NCI-H748 (cell line): ENCODE data around the gene PCNT.
"Not testable (repeated sequence)": the region's sequence is repeated elsewhere in the genome, so short reads cannot be mapped to it uniquely, and the experiment has no call there.

Source experiments
- DNase-seq: peaks from one replicate; lab custom pipeline; 2025; ENCODE audit not compliant: unreplicated experiment; lab: John Stamatoyannopoulos, UW

The PCNT gene

DNA sequence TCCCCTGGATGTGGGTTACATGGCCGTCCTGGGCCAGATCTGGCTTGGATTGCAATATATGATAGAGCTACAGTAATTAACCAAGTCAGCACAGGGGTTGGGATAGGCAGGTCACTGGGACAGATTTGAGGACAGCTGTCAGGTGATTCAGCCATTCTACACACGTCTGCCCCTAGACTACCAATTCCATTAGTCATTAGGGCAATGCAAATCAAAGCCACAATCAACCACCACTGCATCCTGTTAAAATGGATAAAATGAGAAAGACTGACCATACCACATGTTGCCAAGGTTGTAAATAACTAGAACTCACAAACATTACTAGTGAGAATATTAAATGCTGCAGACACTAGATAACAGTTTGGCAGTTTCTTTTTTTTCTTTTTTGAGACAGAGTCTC lies 16.3 kb upstream of the PCNT start:
- no peak for DNase-seq

DNA sequence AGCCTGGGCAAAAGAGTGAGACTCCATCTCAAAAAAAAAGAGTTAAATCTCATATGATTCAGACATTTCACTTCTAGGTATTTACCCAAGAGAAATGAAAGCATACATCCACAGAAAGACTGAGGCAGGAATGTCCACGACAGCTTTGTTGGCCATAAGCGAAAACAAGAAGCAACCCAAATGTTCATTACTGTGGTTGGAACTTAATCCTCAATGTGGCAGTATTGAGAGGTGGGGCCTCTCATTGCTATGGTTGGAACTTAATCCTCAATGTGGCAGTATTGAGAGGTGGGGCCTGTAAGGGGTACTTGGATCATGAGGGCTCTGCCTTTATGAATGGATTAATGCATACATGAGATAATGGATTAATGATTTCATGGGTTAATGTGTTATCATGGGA lies 15.5 kb upstream of the PCNT start:
- no peak for DNase-seq

DNA sequence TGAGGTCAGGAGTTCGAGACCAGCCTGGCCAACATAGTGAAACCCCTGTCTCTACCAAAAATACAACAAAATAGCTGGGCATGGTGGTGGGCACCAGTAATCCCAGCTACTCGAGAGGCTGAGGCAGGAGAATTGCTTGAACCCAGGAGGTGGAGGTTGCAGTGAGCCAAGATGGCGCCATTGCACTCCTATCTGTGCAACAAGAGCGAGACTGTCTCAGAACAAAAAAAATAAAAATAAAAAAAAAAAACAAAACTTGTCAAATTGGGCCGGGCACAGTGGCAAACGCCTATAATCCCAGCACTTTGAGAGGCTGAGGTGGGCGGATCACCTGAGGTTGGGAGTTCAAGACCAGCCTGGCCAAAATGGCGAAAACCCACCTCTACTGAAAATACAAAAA lies 13.7 kb upstream of the PCNT start:
- DNase-seq: not testable (repeated sequence)

DNA sequence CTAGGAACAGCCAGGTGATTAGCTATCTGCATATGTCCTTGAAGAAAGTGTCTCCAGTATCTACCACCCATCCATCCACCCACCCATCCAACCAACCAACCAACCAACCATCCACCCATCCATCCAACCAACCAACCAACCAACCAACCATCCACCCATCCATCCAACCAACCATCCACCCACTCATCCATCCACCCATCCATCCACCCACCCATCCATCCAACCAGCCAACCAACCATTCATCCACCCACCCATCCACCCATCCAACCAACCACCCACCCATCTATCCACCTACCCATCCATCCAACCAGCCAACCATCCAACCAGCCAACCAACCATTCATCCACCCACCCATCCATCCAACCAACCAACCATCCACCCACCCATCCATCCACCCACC lies 12.4 kb upstream of the PCNT start:
- DNase-seq: no peak

GRCh38 chr21:46312949-46313348 lies 11.0 kb upstream of the PCNT start:
- DNase-seq: no peak

GRCh38 chr21:46314441-46315020 lies 9.4 kb upstream of the PCNT start:
- no peak for DNase-seq

DNA sequence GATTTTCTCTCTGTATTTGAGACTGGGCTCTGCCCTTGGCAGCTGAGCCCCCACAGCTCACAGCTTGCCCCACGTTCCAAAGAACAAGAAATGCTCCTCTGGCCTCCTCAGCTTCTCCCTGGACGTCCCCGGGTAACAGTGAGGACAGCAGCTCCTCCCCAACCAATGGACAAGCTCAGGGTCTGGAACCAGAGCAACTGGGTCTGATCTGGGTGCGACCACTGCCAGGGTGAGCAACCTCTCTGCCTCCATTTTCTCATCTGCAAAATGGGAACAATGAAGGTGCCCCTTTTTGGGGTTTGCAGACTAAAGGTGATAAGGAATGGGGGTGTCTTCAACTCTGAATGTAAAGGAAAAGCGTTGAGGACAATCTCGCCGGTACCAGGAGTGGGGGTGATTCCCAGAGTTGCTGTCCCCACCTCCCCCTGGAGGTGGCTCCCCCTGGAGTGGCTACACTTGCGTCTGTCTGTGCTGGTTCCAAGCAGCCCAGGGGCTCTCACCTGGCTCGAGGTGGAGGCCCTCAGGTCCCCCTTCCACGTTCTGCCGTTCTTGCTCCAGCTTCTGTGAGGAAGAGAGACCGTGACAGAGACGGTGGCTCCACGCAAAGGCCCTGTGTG lies 7.1 kb upstream of the PCNT start:
- no peak for DNase-seq

- peak; percentile 79 for DNase-seq
These were observed 6.1 kb upstream of the PCNT start for GRCh38 chr21:46317710-46318463.

DNA sequence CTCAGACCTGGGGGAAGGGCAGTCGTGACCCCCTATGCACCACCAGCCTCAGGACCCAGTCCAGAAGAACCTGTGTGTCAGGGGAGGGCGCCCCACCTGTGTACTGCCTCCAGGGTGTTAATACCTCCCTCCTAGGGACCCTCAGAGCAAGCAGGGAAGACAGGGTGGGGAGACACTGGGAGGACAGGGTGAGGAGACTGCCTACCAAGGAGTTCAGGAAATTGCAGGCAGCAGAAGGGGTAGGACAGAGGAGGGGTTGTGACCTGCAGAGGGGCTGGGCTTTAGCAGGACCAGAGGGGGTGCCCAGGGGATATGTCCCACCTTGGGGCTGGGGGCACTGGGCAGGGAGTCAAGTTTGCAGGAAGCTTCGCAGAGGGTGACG lies 5.5 kb upstream of the PCNT start:
- no peak for DNase-seq

GRCh38 chr21:46319186-46319585 lies 4.8 kb upstream of the PCNT start:
- DNase-seq: no peak

GRCh38 chr21:46320331-46320801 lies 3.6 kb upstream of the PCNT start:
- DNase-seq: no peak

DNA sequence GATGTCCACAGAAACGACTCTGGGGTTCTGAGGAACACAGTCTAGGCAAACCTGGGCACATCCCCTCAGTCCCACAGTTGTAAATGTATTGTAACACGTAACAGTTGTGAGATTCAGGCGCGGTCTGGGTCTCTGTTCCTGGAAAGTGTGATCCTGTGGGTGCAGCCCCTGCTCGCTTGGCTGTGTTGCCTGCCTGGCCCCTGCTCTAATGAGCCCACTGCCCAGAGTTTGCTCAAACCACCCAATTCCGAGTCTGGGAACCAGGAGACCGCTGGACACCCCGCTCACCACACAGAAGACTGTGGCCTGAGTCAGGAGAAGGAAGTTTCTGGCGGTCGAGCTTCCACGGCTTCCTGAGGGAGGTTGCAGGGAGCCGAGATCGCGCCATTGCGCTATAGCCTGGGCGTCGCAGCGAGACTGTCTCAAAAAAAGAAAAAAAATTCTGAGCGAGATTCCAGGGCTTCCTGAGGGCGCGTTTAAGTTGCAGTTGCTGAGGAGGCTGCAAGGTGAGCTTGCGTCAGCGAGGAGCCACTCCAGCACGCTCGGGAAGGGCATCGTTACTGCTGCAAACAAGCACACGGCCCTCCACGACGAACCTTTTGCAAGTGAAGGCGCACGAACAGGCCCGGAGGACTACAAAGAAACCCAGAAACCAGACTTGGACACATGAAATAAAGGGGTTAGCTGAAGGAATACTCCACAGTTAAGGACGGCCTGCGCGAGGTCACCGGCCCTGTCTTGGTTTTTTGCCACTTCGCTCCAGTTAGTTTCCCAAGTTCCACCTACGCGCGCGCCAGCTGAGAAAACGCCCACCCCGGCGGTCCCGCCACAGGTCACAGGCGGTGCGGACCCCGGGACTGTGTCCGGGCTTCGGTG lies 1.4 kb upstream of the PCNT start:
- DNase-seq: peak; percentile 43

- DNase-seq: peak; percentile 47
These were observed 688 bp upstream of the PCNT start for GRCh38 chr21:46323227-46323709.

- DNase-seq: peak; percentile 80
These were observed 575 bp downstream of the PCNT start for GRCh38 chr21:46324390-46325072.

- peak; percentile 57 for DNase-seq
These were observed 1.3 kb downstream of the PCNT start for GRCh38 chr21:46325073-46325912.

GRCh38 chr21:46326110-46326703 lies 2.3 kb downstream of the PCNT start:
- DNase-seq: peak; percentile 55

GRCh38 chr21:46327711-46328110 lies 3.8 kb downstream of the PCNT start:
- no peak for DNase-seq

GRCh38 chr21:46328151-46328550 lies 4.2 kb downstream of the PCNT start:
- DNase-seq: no peak

- no peak for DNase-seq
These were observed 5.8 kb downstream of the PCNT start for GRCh38 chr21:46329796-46330195.
